Right cardiac atrium (tissue), 5 donors: ENCODE measurements around the gene PKP3. TPM values are rescaled to one million over a fixed set of nuclear protein-coding genes. Genes with fewer than 3 reads are reported as not detected.

Experiments
- ATAC-seq, 2 donors: fragments of 200-7000 bp; cut with Tn5 transposase; one replicate each; pipeline versions ENCODE4 v1.8.0 to v1.9.1; 2020; ENCODE audit warnings: moderate library complexity in 2 of 2, mild to moderate bottlenecking in 1 of 2
- DNase-seq, 3 donors: peaks; one replicate each; pipeline ENCODE4 v3.0.0-alpha.2; 2020
- H3K27ac ChIP-seq: one replicate; pipeline ENCODE4 v1.5.1; 2013; ENCODE audit warnings: mild to moderate bottlenecking, low read length, control low read depth, moderate library complexity
- H3K27me3 ChIP-seq: one replicate; pipeline ENCODE4 v1.6.1; 2013; ENCODE audit not compliant: control insufficient read depth, insufficient read depth
- H3K4me1 ChIP-seq: one replicate; pipeline ENCODE4 v1.6.1; 2013; ENCODE audit warnings: low read length; ENCODE audit not compliant: control insufficient read depth, insufficient read depth
- H3K4me3 ChIP-seq: one replicate; pipeline ENCODE4 v1.5.1; 2013; ENCODE audit warnings: low read length, control low read depth
- H3K9me3 ChIP-seq: one replicate; pipeline ENCODE4 v1.6.1; 2013; ENCODE audit warnings: low read length; ENCODE audit not compliant: control insufficient read depth
- WGBS: extraction: QIAGEN DNeasy Blood & Tissue Kit; methylation state at CpG from one replicate; pipeline ENCODE4 v1.1.7; 2013; 5-methylcytosine and 5-hydroxymethylcytosine counted together
- intact Hi-C, 4 donors: fragments of 100-400 bp; cut with DNase I; formaldehyde crosslinking; loops; one replicate each; pipeline versions ENCODE4 v1.11.0 to v1.14.0; 2022 to 2023
- polyA plus RNA-seq: library from polyadenylated mRNA; stranded (reverse); fragments of 200-250 nt; gene quantifications from one replicate; pipeline ENCODE4 v1.2.3, GENCODE V29; 2013
- total RNA-seq, 4 donors: library from RNA; stranded (reverse); fragmentation: NEBNext Ultra II Directional; extraction: Animal tissue kit (Norgen Biotek cat#: 25700); gene quantifications; one replicate each; pipeline ENCODE4 v1.2.1, GENCODE V29; 2021
- donor health status: healthy with polysubstance abuse.
- donor health status: DM: no; HTN: yes; CAD: no.
- donor health status: DM: no; HTN: no; CAD: no.
- donor health status: DM: no; HTN: yes; CAD: no; lungs with severe emphysema.
- donor health status: DM: yes; HTN: yes; CAD: no.

The PKP3 gene
- total and polyA plus RNA-seq, 5 donors = 0.26 to 0.88 (median 0.40) TPM

DNA sequence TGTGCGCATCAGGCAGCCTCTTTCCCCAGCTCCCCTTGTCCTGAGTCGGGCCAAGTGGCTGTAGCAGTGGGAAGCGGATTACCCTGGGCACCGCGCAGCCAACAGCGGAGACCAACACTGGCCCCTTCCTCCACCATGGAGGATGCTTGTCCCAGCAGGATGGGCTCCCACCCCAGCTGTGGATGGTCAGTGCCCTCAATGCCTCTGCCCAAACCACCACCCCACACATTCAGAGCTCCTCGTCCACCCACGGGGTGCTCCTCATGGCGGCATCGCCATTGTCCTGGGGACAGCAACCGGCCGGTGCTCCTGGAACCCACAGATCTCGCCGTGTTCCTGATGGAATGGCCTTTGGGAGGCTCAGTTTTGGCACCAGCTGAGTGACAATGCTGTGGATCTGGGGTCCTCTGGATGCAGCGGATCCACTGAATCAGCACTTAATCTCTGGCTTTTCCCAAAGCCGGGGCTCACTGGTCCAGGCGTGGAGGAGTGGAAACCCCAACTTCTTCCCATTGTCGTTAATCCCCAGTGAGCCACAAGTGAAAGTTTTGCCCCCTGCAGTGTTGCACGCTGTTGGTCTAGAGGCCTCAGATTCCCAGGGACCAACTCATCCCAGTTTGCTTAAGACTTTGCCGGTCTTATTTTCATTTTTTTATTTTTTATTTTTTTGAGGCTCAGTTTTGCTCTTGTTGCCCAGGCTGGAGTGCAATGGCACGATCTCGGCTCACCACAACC lies 28.9 kb upstream of the PKP3 start:
- WGBS = 86% methylated on average over 22 of the region's 22 CpGs
- DNase-seq (no peak), ATAC-seq (no peak)
- H3K27ac ChIP-seq = no peak overlapping the region
- no peak overlapping the region for H3K4me3 ChIP-seq
- no peaks in the 10 kb centered on the region for H3K4me1 ChIP-seq
- no peaks in the 10 kb centered on the region for H3K27me3 ChIP-seq
- no peaks in the 10 kb centered on the region for H3K9me3 ChIP-seq
- intact Hi-C loops = no loop called here

DNA sequence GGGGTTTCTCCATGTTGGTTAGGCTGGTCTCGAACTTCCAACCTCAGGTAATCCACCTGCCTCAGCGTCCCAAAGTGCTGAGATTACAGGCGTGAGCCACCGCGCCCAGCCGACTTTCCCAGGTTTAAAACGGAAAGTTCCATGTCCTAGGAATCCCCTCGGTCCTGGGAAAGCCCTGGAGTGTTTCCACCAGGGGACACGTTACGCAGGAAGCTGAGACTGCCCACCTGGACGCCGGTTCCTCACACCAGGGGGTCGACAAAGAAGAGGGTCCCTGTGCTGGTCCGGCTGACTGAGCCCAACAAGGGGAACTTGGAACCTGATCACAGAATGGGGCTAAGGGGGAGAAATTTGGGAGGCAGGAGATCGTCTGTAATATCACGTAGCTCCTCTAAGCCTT lies 28.2 kb upstream of the PKP3 start:
- intact Hi-C loops = no loop called here
- 74% methylated on average over 16 of the region's 16 CpGs for WGBS
- peak in 1 of 3 donors; percentile 23 for DNase-seq

DNA sequence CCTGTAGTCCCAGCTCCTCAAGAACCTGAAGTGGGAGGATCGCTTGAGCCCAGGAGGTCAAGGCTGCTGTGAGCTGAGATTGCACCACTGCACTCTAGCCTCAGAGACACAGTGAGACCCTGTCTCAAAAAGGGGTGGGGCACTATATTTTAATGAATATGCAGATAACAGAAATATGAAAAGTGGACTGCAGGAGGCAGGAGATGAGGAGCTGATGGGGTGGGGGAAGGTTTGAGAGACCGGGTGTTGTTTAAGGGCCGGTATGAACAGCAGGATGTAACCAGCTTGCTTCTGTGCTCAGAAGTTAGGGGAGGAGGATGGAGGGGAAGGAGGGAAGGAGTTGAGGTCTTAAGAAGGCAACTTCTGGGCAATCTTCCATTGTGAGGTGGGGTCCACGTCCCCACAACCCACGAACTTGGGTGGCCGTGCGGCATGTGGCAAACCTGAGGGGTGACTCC lies 26.0 kb upstream of the PKP3 start:
- 38% methylated on average over 7 of the region's 7 CpGs for WGBS
- intact Hi-C loops = no loop called here

More for the DNA sequence above, 28.2 kb upstream of the PKP3 start:
- Histone ChIP-seq H3K27ac (no peak overlapping the region), H3K4me3 (no peak overlapping the region), H3K27me3 (no peaks in the 10 kb centered on the region), H3K4me1 (no peaks in the 10 kb centered on the region), H3K9me3 (no peaks in the 10 kb centered on the region)
- ATAC-seq = no peak

DNA sequence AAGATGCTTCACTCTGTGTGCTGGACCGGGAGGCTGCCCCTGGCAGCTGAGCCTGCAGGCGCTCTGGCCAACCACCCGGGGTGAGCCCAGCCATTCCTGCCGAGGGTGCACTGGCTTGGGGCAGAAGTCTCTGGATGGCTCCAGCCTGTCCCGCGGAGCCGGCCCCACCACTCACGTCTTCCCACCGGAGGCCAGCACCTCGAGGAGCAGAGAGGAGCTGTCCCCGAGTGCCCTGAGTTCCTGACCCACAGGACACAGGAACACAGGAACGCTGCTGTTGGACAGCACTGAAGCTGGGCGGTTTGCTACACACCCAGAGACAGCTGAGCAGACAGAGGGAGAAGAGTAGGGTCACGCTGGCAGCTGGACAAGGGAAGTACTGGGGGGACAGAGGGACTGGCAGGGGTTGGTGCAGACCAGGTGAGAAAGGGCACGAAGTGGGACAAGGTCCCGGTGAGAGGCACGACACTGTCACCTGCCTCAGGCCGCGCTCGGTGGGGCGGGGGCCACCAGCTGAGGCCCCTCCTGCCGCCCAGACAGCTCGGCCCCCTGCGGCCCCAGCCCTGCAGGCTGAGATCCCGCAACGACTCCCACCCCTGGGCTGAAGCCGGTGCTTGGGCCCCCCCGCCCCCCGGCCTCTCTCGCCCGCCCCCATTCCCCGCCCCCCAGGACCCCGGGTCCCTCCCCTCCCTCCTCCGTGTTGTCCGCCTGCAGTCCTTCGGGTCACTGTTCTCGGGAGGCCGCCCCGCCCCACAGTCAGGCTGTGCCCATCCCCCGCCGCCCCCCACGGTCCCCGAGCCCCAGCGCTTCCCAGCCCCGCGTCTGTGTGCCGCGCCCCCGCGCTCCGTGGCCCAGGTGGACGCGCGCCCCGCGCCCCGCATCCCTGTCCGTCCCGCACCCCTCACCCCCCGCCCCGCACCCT lies 25.3 kb upstream of the PKP3 start:
- ATAC-seq (peak in 1 of 2 donors; percentile 23), DNase-seq (peak; percentile 13 to 69 (median 61))
- no peaks in the 10 kb centered on the region for H3K9me3 ChIP-seq
- no peak overlapping the region for H3K27ac ChIP-seq
- H3K4me3 ChIP-seq = peak overlapping the region; percentile 62
- 2% methylated on average over 59 of the region's 61 CpGs for WGBS
- H3K4me1 ChIP-seq = no peaks in the 10 kb centered on the region
- H3K27me3 ChIP-seq = no peaks in the 10 kb centered on the region
- intact Hi-C loops = no loop called here

More for the DNA sequence above, 26.0 kb upstream of the PKP3 start:
- H3K27me3 ChIP-seq = no peaks in the 10 kb centered on the region
- H3K4me1 ChIP-seq = no peaks in the 10 kb centered on the region
- H3K9me3 ChIP-seq = no peaks in the 10 kb centered on the region
- H3K4me3 ChIP-seq = no peak overlapping the region
- no peak overlapping the region for H3K27ac ChIP-seq
- ATAC-seq (no peak), DNase-seq (no peak)

DNA sequence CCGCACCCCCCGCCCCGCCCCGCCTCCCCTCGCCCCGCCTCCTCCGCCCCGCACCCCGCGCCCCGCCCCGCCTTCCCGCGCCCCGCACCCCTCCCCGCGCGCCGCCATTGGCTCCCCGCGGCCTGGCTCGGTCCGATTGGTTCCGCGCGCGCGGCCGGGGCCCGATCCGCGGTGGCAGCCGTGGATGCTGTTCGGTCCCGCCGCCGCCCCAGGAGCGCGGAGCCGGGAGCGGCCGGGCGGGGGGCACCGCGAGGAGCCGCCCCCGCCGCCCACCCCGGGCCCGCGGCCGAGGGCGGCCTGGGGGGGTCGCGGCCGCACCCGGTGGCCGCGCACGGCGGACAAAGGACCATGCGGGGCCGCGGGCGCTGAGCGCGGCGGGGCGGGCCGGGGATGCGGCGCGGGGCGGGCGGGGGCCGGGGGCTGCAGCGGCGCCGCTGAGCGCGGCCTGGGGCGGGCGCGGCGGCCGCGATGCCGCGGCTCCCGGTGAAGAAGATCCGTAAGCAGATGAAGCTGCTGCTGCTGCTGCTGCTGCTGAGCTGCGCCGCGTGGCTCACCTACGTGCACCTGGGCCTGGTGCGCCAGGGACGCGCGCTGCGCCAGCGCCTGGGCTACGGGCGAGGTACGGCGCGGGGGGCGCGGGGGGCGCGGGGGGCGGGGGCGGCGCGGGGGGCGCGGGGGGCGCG lies 24.5 kb upstream of the PKP3 start, which contains the start of gene B4GALNT4:
B4GALNT4 (plus strand) TSS at position 164 of the 683 bp plus-strand sequence; CDS start at position 469, 305 bp downstream.
- Histone ChIP-seq H3K4me1 (no peaks in the 10 kb centered on the region), H3K27me3 (no peaks in the 10 kb centered on the region), H3K9me3 (no peaks in the 10 kb centered on the region), H3K27ac (no peak within 1 kb of the TSS), H3K4me3 (peak within 1 kb of the TSS; percentile 62)
- 1% methylated on average over 115 of the region's 118 CpGs for WGBS
- DNase-seq (peak; percentile 30 to 77 (median 63)), ATAC-seq (peak; percentile 20 to 46)
- intact Hi-C loops = no loop called here

DNA sequence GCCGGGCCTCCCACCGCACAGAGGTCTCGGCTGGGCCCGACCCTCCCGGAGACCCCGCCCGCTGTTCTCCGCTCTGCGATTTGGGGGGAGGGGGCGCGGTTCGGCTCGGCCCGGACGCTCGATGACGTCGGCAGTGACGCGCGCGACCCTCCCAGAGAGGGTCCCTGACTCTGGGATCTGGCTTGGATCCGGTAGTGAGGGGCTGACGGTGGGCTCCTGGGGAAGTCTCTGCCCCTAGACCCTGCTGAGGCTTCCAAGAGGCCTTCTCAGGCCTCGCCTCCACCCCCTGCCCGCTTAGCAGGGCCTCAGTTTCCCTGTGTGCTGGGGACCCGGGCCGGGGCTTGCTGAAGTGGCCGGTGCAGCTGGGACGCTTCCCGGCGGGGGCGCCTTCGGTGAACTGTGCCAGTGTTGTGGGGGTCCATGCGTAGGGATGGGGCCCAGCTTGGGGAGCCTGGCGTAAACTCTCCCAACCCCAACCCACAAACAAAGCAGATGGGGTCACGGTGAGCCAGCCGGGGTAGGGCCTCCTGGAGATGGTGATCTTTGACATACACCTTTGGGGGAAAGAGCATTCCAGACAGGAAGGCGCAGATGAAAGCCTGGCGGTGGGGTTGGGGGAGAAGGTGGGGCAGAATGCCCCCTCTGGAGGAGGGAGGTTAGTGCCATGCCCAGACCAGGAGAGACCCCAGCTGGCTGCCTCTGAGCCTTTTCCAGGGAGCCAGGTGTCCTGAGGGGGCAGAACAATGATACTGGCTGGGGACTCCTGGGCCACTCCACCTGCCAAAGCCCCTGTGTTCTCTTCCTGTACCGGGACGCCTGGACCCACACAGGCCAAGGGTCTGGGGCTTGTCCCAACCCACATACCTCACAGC lies 23.7 kb upstream of the PKP3 start:
- WGBS = 26% methylated on average over 42 of the region's 42 CpGs
- intact Hi-C loops = no loop called here
- Histone ChIP-seq H3K27me3 (no peaks in the 10 kb centered on the region), H3K27ac (no peak overlapping the region), H3K4me1 (no peaks in the 10 kb centered on the region), H3K4me3 (no peak overlapping the region), H3K9me3 (no peaks in the 10 kb centered on the region)
- ATAC-seq (no peak), DNase-seq (peak; percentile 11 to 41 (median 40))

DNA sequence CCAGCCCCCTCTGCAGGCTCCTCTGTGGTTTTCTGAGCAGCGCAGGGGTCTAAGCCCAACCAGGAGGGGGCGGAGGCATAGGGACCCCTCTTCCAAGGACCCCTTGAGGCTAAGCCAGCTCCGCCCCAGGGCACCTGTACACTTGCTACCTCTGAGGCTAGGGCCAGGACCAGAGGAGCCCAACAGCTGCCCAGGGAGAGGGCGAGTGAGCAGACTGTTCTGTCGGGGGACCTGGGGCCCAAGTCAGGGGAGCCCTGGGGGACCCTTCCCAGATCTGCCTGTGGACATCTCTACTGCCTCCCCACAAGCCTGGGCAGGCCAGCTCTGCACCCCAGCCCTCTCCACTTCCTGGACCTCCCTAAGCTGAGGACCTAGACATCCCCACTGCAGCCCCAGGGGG lies 23.0 kb upstream of the PKP3 start:
- WGBS = 90% methylated on average over 5 of the region's 5 CpGs
- ATAC-seq = peak in 1 of 2 donors; percentile 6
- Histone ChIP-seq H3K4me3 (no peak overlapping the region), H3K9me3 (no peaks in the 10 kb centered on the region), H3K4me1 (no peaks in the 10 kb centered on the region), H3K27me3 (no peaks in the 10 kb centered on the region), H3K27ac (no peak overlapping the region)
- intact Hi-C loops = no loop called here
- peak in 2 of 3 donors; percentile 9 to 35 for DNase-seq

DNA sequence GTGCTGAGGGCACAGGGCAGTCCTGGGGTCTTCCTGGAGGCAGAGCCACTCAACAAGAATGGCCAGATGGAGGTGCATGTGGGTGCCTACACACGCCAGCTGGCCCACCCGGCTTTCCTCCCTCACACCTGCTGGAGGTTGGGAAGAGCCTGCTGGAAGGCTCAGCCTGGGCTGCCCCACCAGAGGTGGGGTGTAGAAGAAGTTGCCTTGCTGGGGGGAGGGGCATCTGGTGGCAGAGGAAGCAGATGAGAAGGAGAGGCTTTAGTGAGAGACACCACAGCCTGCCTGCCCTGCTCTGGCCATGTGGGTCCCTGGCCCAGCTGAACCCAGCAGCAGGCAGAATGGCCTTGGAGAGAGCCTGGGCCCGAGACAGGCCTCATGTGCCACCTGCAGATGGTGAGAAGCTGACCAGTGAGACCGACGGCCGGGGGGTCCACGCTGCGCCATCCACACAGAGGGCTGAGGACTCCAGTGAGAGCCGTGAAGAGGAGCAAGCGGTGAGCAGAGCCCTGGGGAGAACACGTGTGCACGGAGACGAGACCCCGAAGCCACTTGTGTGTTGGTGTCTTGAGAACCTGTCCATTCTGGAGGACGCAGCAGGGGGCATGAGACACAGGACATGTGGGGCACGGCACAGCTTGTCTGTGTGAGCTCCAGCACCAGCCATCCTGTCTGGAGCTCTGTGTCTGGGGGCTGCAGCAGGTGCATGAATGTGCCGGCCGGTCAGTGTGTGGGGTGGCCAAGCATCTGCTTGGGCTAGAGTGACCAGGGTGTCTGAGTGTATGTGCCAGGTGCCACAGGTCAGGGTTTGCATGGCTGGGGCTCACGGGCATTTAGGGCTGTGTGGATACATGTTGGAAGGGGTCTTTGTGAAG lies 22.1 kb upstream of the PKP3 start:
- Histone ChIP-seq H3K4me1 (no peaks in the 10 kb centered on the region), H3K9me3 (no peaks in the 10 kb centered on the region), H3K27me3 (no peaks in the 10 kb centered on the region), H3K4me3 (no peak overlapping the region), H3K27ac (no peak overlapping the region)
- peak; percentile 21 to 46 (median 38) for DNase-seq
- ATAC-seq = no peak
- intact Hi-C loops = no loop called here
- 84% methylated on average over 19 of the region's 19 CpGs for WGBS

DNA sequence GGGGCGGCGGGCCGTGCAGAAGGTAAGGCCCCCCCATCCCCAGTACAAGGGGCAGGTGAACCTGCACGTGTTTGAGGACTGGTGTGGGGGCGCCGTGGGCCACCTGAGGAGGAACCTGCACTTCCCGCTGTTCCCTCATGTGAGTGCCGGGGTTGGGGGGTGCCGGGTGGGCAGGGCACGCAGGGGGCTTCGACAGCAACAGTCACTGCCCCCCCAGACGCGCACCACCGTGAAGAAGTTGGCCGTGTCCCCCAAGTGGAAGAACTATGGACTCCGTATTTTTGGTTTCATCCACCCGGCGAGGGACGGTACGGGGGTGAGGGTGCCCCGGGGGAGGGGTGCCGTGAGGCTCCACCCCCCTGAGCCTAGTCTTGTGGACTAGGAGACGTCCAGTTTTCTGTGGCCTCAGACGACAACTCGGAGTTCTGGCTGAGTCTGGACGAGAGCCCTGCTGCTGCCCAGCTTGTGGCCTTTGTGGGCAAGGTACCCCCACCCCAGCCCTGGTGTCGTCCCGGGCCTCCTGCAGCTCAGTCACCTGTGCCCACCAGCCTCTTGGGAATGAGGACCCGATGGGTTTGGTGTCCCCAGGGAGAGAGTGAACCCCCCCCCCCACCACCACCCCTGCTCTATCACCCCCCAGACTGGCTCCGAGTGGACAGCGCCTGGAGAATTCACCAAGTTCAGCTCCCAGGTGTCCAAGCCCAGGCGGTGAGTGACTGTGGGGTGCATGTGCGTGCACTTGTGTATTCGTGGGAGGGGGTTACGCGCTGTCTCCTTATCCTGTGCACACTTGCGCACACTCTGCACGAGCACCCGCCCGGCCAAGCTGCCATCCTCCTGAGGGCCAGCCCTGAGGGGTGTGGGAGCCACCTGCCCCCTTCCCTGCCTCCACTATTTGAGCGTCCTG lies 20.9 kb upstream of the PKP3 start:
- ATAC-seq (no peak), DNase-seq (peak; percentile 10 to 51 (median 35))

More for the DNA sequence above, 20.9 kb upstream of the PKP3 start:
- intact Hi-C loops = no loop called here
- 85% methylated on average over 41 of the region's 41 CpGs for WGBS
- no peaks in the 10 kb centered on the region for H3K9me3 ChIP-seq
- H3K27me3 ChIP-seq = no peaks in the 10 kb centered on the region
- no peaks in the 10 kb centered on the region for H3K4me1 ChIP-seq
- H3K27ac ChIP-seq = no peak overlapping the region
- H3K4me3 ChIP-seq = no peak overlapping the region
